GM20000 (cell line): ENCODE data around the gene PDS5A.

ENCODE experiments used
- DNase-seq: peaks from one replicate; pipeline ENCODE4 v3.0.0; 2012; ENCODE audit warnings: low spot score
- CTCF ChIP-seq: IDR thresholded peaks from 2 replicates; pipeline ENCODE4 v1.5.1; 2012; ENCODE audit warnings: mild to moderate bottlenecking, control low read depth; ENCODE audit errors: extremely low read depth, missing control alignments

Gene PDS5A

GRCh38 chr4:39865280-39865679 lies 112.4 kb downstream of the PDS5A start:
- TF ChIP-seq CTCF, result no peak

GRCh38 chr4:39864391-39864790 lies 113.3 kb downstream of the PDS5A start:
- DNase-seq, result no peak
- TF ChIP-seq CTCF, result no peak

More at GRCh38 chr4:39865280-39865679, 112.4 kb downstream of the PDS5A start:
- no peak for DNase-seq

GRCh38 chr4:39860804-39861203 lies 116.9 kb downstream of the PDS5A start:
- no peak for TF ChIP-seq CTCF
- DNase-seq, result no peak

- no peak for DNase-seq
- TF ChIP-seq CTCF, result no peak
Measured at GRCh38 chr4:39855909-39856512, 121.7 kb downstream of the PDS5A start.

- TF ChIP-seq CTCF, result no peak
- no peak for DNase-seq
Measured at GRCh38 chr4:39852636-39853035, 125.1 kb downstream of the PDS5A start.

GRCh38 chr4:39850727-39851126 lies 127.0 kb downstream of the PDS5A start:
- no peak for DNase-seq
- no peak for TF ChIP-seq CTCF

GRCh38 chr4:39846705-39847104 lies 131.0 kb downstream of the PDS5A start:
- TF ChIP-seq CTCF, result no peak
- DNase-seq, result no peak
